ENCODE results near the gene DIAPH3. TPM values are rescaled to one million over a fixed set of nuclear protein-coding genes. Genes with fewer than 3 reads are reported as not detected.

The DIAPH3 gene
- polyA plus RNA-seq, 3 donors: 0.04 to 0.09 TPM; not detected in 1

- Histone ChIP-seq H3K27me3 (ENCODE audit: control insufficient read depth in 2 of 2, insufficient read depth in 2 of 2, low read length in 2 of 2) (no peaks in the 10 kb centered on the region), H3K9me3 (replicated peaks in 1 of 2; ENCODE audit: control insufficient read depth in 1 of 2, insufficient read depth in 1 of 2, low read length in 2 of 2) (no peaks in the 10 kb centered on the region), H3K4me1 (ENCODE audit: control insufficient read depth in 1 of 2, insufficient read depth in 2 of 2, low read length in 2 of 2) (no peaks in the 10 kb centered on the region), H3K4me3 (replicated peaks in 1 of 3; ENCODE audit: low read depth in 2 of 3, low read length in 3 of 3) (no peak overlapping the region), H4K20me1 (ENCODE audit: insufficient read depth, low read length) (no peaks in the 10 kb centered on the region), H3K4me2 (replicated peaks; ENCODE audit: extremely low read depth, low read length, poor library complexity, severe bottlenecking) (no peak overlapping the region), H3K79me2 (ENCODE audit: insufficient read depth, low read length) (no peaks in the 10 kb centered on the region), H3K27ac (ENCODE audit: low read depth in 1 of 2, low read length in 2 of 2) (no peak overlapping the region), H2AFZ (ENCODE audit: insufficient read depth, low read depth, low read length, poor library complexity, severe bottlenecking) (no peak overlapping the region), H3K9ac (ENCODE audit: insufficient read depth, low read length, poor library complexity, severe bottlenecking) (no peak overlapping the region), H3K36me3 (replicated peaks in 1 of 2; ENCODE audit: control insufficient read depth in 1 of 2, insufficient read depth in 2 of 2, low read length in 2 of 2) (no peaks in the 10 kb centered on the region)
- WGBS (ENCODE audit: insufficient coverage): no CpG with 5 or more reads among the region's 5 CpGs
- H3K4me3 Mint-ChIP-seq: no peak overlapping the region
- H3K36me3 Mint-ChIP-seq: peaks cover 0 to 2% of the 10 kb centered on the region in 2 donors
- H3K4me1 Mint-ChIP-seq: no peaks in the 10 kb centered on the region
- H3K9me3 Mint-ChIP-seq: peaks cover 0 to 2% (median 0%) of the 10 kb centered on the region in 7 donors
- TF ChIP-seq CTCF (IDR thresholded peaks at IDR 0.05): no peak
- H3K27ac Mint-ChIP-seq: no peak overlapping the region
- H3K27me3 Mint-ChIP-seq (ENCODE audit: low read depth in 3 of 3): peaks cover 1 to 2% (median 1%) of the 10 kb centered on the region in 3 donors
- intact Hi-C loops (cut with micrococcal nuclease): no loop called here
- no peak for DNase-seq
These were observed 424.8 kb downstream of the DIAPH3 start for GRCh38 chr13:59738921-59739320.

- H3K27me3 ChIP-seq (ENCODE audit: control insufficient read depth in 2 of 2, insufficient read depth in 2 of 2, low read length in 2 of 2): no peaks in the 10 kb centered on the region
- H3K9ac ChIP-seq (ENCODE audit: insufficient read depth, low read length, poor library complexity, severe bottlenecking): no peak overlapping the region
- Mint-ChIP-seq H3K9me3 (no peaks in the 10 kb centered on the region), H3K36me3 (no peaks in the 10 kb centered on the region), H3K4me1 (no peaks in the 10 kb centered on the region), H3K4me3 (no peak overlapping the region), H3K27me3 (ENCODE audit: low read depth in 3 of 3) (no peaks in the 10 kb centered on the region), H3K27ac (no peak overlapping the region)
- H2AFZ ChIP-seq (ENCODE audit: insufficient read depth, low read depth, low read length, poor library complexity, severe bottlenecking): no peak overlapping the region
- H3K79me2 ChIP-seq (ENCODE audit: insufficient read depth, low read length): no peaks in the 10 kb centered on the region
- no peak overlapping the region for H3K27ac ChIP-seq (ENCODE audit: low read depth in 1 of 2, low read length in 2 of 2)
- 94% methylated on average over 6 of the region's 6 CpGs for WGBS (ENCODE audit: insufficient coverage)
- no peaks in the 10 kb centered on the region for H3K4me1 ChIP-seq (ENCODE audit: control insufficient read depth in 1 of 2, insufficient read depth in 2 of 2, low read length in 2 of 2)
- H3K36me3 ChIP-seq (replicated peaks in 1 of 2; ENCODE audit: control insufficient read depth in 1 of 2, insufficient read depth in 2 of 2, low read length in 2 of 2): no peaks in the 10 kb centered on the region
- H4K20me1 ChIP-seq (ENCODE audit: insufficient read depth, low read length): no peaks in the 10 kb centered on the region
- no peak for DNase-seq
- no peak overlapping the region for H3K4me2 ChIP-seq (replicated peaks; ENCODE audit: extremely low read depth, low read length, poor library complexity, severe bottlenecking)
- H3K9me3 ChIP-seq (replicated peaks in 1 of 2; ENCODE audit: control insufficient read depth in 1 of 2, insufficient read depth in 1 of 2, low read length in 2 of 2): no peaks in the 10 kb centered on the region
- H3K4me3 ChIP-seq (replicated peaks in 1 of 3; ENCODE audit: low read depth in 2 of 3, low read length in 3 of 3): no peak overlapping the region
- intact Hi-C loops (cut with micrococcal nuclease): no loop called here
- TF ChIP-seq CTCF (IDR thresholded peaks at IDR 0.05): no peak
These were observed 429.3 kb downstream of the DIAPH3 start for GRCh38 chr13:59734393-59734792.

Data from CD14-positive monocyte (primary cell).